IMR-90 (cell line): ENCODE measurements around the gene SORCS1. TPM values are rescaled to one million over a fixed set of nuclear protein-coding genes. Genes with fewer than 3 reads are reported as not detected.

Experiments used
- ATAC-seq: fragments of 200-7000 bp; cut with Tn5 transposase; 2 replicates; pipeline ENCODE4 v1.9.1; 2020; ENCODE audit warnings: low read depth, mild to moderate bottlenecking, moderate library complexity
- BruUV-seq: library from RNA; stranded (reverse); fragments of 400-500 nt; replicated peaks from 2 replicates; lab custom pipeline; 2021; lab: Mats Ljungman, UMichigan
- CTCF ChIA-PET: fragments of 300-600 bp; formaldehyde crosslinking; extraction: SDS; loops from one replicate; lab custom pipeline; 2021; ENCODE audit warnings: antibody characterized with exemption; lab: Yijun Ruan, JAX
- POLR2A ChIA-PET: fragments of 300-600 bp; sonication (Branson Sonifier 250); formaldehyde crosslinking; loops from one replicate; lab custom pipeline; 2022; ENCODE audit warnings: antibody characterized with exemption; ENCODE audit not compliant: unreplicated experiment; lab: Charles Lee
- DNase-seq: peaks from one replicate; pipeline ENCODE4 v3.0.0; 2013
- H2AFZ ChIP-seq: replicated peaks from 2 replicates; pipeline ENCODE3; 2013; ENCODE audit warnings: low read length, mild to moderate bottlenecking; ENCODE audit not compliant: poor library complexity
- H2AK5ac ChIP-seq: 2 replicates; pipeline ENCODE4 v1.6.1; 2013; ENCODE audit warnings: low read depth, low read length, inconsistent platforms
- H2AK9ac ChIP-seq: replicated peaks from 2 replicates; pipeline ENCODE3; 2013; ENCODE audit warnings: mild to moderate bottlenecking, low read depth, low read length, moderate library complexity; ENCODE audit not compliant: poor library complexity
- H2BK120ac ChIP-seq: 2 replicates; pipeline ENCODE4 v1.6.1; 2013; ENCODE audit warnings: low read depth, low read length, inconsistent platforms
- H2BK15ac ChIP-seq: 3 replicates; pipeline ENCODE4 v1.6.1; 2013; ENCODE audit warnings: low read depth, low read length, inconsistent platforms
- H2BK20ac ChIP-seq: 2 replicates; pipeline ENCODE4 v1.6.1; 2013; ENCODE audit warnings: low read depth, mild to moderate bottlenecking, inconsistent platforms, low read length, moderate library complexity
- H2BK5ac ChIP-seq: 2 replicates; pipeline ENCODE4 v1.6.1; 2013; ENCODE audit warnings: mild to moderate bottlenecking, low read depth, low read length, inconsistent platforms; ENCODE audit not compliant: poor library complexity, severe bottlenecking
- H3K14ac ChIP-seq: replicated peaks from 2 replicates; pipeline ENCODE4 v1.6.1; 2013; ENCODE audit warnings: low read depth, low read length, inconsistent platforms
- H3K18ac ChIP-seq: 2 replicates; pipeline ENCODE4 v1.6.1; 2013; ENCODE audit warnings: low read depth, low read length, control low read depth
- H3K23ac ChIP-seq: 2 replicates; pipeline ENCODE4 v1.6.1; 2013; ENCODE audit warnings: low read depth, low read length, inconsistent platforms
- H3K27ac ChIP-seq: 2 replicates; pipeline ENCODE4 v1.5.1; 2013; ENCODE audit warnings: mild to moderate bottlenecking, control low read depth, low read length; ENCODE audit not compliant: insufficient read depth
- H3K27me3 ChIP-seq: 2 replicates; pipeline ENCODE4 v1.6.1; 2013; ENCODE audit warnings: low read length; ENCODE audit not compliant: control insufficient read depth, insufficient read depth
- H3K36me3 ChIP-seq: 2 replicates; pipeline ENCODE4 v1.6.1; 2013; ENCODE audit warnings: low read length, mixed read lengths; ENCODE audit not compliant: control insufficient read depth, insufficient read depth
- H3K4ac ChIP-seq: 2 replicates; pipeline ENCODE4 v1.6.1; 2013; ENCODE audit warnings: low read depth, low read length, inconsistent platforms
- H3K4me1 ChIP-seq: 2 replicates; pipeline ENCODE4 v1.6.1; 2013; ENCODE audit warnings: low read length, mixed read lengths; ENCODE audit not compliant: control insufficient read depth, insufficient read depth
- H3K4me2 ChIP-seq: 2 replicates; pipeline ENCODE4 v1.6.1; 2013; ENCODE audit warnings: low read depth, mild to moderate bottlenecking, control low read depth, low read length, moderate library complexity
- H3K4me3 ChIP-seq: 2 replicates; pipeline ENCODE4 v1.5.1; 2013; ENCODE audit warnings: low read depth, mild to moderate bottlenecking, control low read depth, low read length, moderate library complexity; ENCODE audit not compliant: insufficient read depth
- H3K56ac ChIP-seq: 2 replicates; pipeline ENCODE4 v1.6.1; 2013; ENCODE audit warnings: low read length, inconsistent platforms; ENCODE audit not compliant: insufficient read depth; ENCODE audit errors: extremely low read depth
- H3K79me1 ChIP-seq, 2 experiments: 2 replicates each; pipeline ENCODE4 v1.6.1; 2013; ENCODE audit warnings: low read length in 2 of 2, inconsistent platforms in 1 of 2, low read depth in 1 of 2
- H3K9ac ChIP-seq: 2 replicates; pipeline ENCODE4 v1.6.1; 2013; ENCODE audit warnings: low read depth, low read length, control low read depth
- H3K9me1 ChIP-seq: 2 replicates; pipeline ENCODE4 v1.6.1; 2013; ENCODE audit warnings: low read length, inconsistent platforms; ENCODE audit not compliant: insufficient read depth
- H3K9me3 ChIP-seq: 2 replicates; pipeline ENCODE4 v1.6.1; 2013; ENCODE audit warnings: low read length; ENCODE audit not compliant: control insufficient read depth, insufficient read depth
- H4K20me1 ChIP-seq: 2 replicates; pipeline ENCODE4 v1.6.1; 2013; ENCODE audit warnings: low read length, inconsistent platforms; ENCODE audit not compliant: insufficient read depth
- H4K5ac ChIP-seq: 2 replicates; pipeline ENCODE4 v1.6.1; 2013; ENCODE audit warnings: mild to moderate bottlenecking, low read depth, low read length, control low read depth
- H4K8ac ChIP-seq, 2 experiments: 2 replicates each; pipeline ENCODE4 v1.6.1; 2013; ENCODE audit warnings: low read depth in 2 of 2, low read length in 2 of 2, control low read depth in 1 of 2, inconsistent platforms in 1 of 2
- H4K91ac ChIP-seq: 2 replicates; pipeline ENCODE4 v1.6.1; 2013; ENCODE audit warnings: low read depth, low read length, inconsistent platforms; ENCODE audit not compliant: insufficient read depth
- CHD1 ChIP-seq: IDR thresholded peaks from 2 replicates; pipeline ENCODE4 v1.6.1; 2012; ENCODE audit warnings: low read depth, low read length, improper control_type of control experiment
- SMC3 ChIP-seq: fragments of 150-350 bp; IDR thresholded peaks from 2 replicates; pipeline ENCODE4 v1.6.1; 2016; ENCODE audit warnings: low read depth, mild to moderate bottlenecking, antibody characterized with exemption, low read length, moderate library complexity
- dilution Hi-C: fragments of 300-500 bp; cut with HindIII; formaldehyde crosslinking; loops from one replicate; pipeline ENCODE4 v1.14.3; 2018; ENCODE audit warnings: low sequenced_read_pairs; ENCODE audit not compliant: unreplicated experiment
- in situ Hi-C: fragments of 300-500 bp; cut with MboI; formaldehyde crosslinking; loops from 3 replicates; pipeline ENCODE4 v1.14.3; 2019; ENCODE audit warnings: low sequenced_read_pairs, inconsistent platforms, mixed read lengths
- intact Hi-C: fragments of 100-400 bp; cut with micrococcal nuclease; formaldehyde crosslinking; loops from 2 replicates; pipeline ENCODE4 v1.10.0; 2022
- polyA plus RNA-seq, 3 experiments: library from polyadenylated mRNA; depleted of rRNA; stranded (reverse); fragments of >200 nt; gene quantifications; 2 replicates each; pipeline ENCODE4 v1.2.3, GENCODE V29; 2012; ENCODE audit warnings: low replicate concordance in 1 of 3
- total RNA-seq: library from RNA; depleted of rRNA; stranded (reverse); fragments of >200 nt; gene quantifications from 2 replicates; pipeline ENCODE4 v1.2.3, GENCODE V29; 2012

The SORCS1 gene
- total and polyA plus RNA-seq, 2 of the 4 experiments (the other 2 are of a cell fraction): under 0.01 TPM; not detected in 1

DNA sequence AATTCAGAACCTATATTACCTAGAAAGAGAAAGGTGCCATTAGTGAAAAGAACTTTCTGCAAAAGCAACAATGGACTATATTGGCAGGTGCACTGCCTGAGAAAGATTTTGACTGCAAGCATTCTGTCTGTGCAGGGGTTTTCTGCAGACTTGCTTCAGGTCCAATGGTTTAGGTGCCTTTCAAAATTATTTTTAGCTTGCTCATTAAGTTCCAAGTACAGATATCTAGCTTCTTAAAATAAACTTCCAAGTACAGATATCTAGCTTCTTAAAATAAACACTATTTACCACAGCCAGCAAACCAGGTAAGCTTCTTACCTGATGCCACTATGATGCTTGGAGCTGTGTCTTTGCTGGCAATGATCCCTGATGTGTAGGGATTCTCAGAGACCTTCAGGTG is 485.2 kb downstream of the SORCS1 start:
- Histone ChIP-seq H2BK20ac (no peak overlapping the region), H3K4me2 (no peak overlapping the region), H3K14ac (no peak overlapping the region), H2AK9ac (no peak overlapping the region), H3K23ac (no peak overlapping the region), H3K18ac (no peak overlapping the region), H4K20me1 (no peaks in the 10 kb centered on the region), H3K27ac (no peak overlapping the region), H3K9ac (no peak overlapping the region), H2BK15ac (no peak overlapping the region), H3K9me1 (no peaks in the 10 kb centered on the region), H2AFZ (no peak overlapping the region), H4K91ac (no peak overlapping the region), H3K4ac (no peak overlapping the region), H3K36me3 (no peaks in the 10 kb centered on the region), H2BK120ac (no peak overlapping the region), H3K79me1 (no peaks in the 10 kb centered on the region), H3K27me3 (no peaks in the 10 kb centered on the region), H4K8ac (no peak overlapping the region), H3K9me3 (no peaks in the 10 kb centered on the region; the same call in none of the 2 replicates), H3K4me1 (no peaks in the 10 kb centered on the region), H2AK5ac (no peak overlapping the region), H4K5ac (no peak overlapping the region), H3K56ac (no peak overlapping the region), H2BK5ac (no peak overlapping the region), H3K4me3 (no peak overlapping the region)
- ChIA-PET POLR2A (no interaction called here), CTCF (no interaction called here)
- dilution Hi-C loops (no loop called here), intact Hi-C loops (no loop called here), in situ Hi-C loops (no loop called here)
- TF ChIP-seq CHD1 (no peak), SMC3 (no peak)
- BruUV-seq: no TSS peak
- ATAC-seq: no peak
- no peak for DNase-seq
